Type B pancreatic cell (in vitro differentiated cells): ENCODE results near the gene PLCB3. TPM values are rescaled to one million over a fixed set of nuclear protein-coding genes. Genes with fewer than 3 reads are reported as not detected.

Experiments
- DNase-seq: peaks from one replicate; pipeline ENCODE4 v3.0.0; 2021; ENCODE audit warnings: mixed read lengths; ENCODE audit not compliant: unreplicated experiment; ENCODE audit errors: extremely low spot score
- H3K27ac Mint-ChIP-seq: 2 replicates; pipeline ENCODE4 v1.8.0; 2021; ENCODE audit warnings: mild to moderate bottlenecking, mixed read lengths
- H3K27me3 Mint-ChIP-seq: 2 replicates; pipeline ENCODE4 v1.8.0; 2021; ENCODE audit warnings: mixed read lengths
- H3K36me3 Mint-ChIP-seq: 2 replicates; pipeline ENCODE4 v1.8.0; 2021; ENCODE audit warnings: mixed read lengths
- H3K4me1 Mint-ChIP-seq: one replicate; pipeline ENCODE4 v1.8.0; 2021; ENCODE audit warnings: mixed read lengths; ENCODE audit not compliant: unreplicated experiment
- H3K4me3 Mint-ChIP-seq: 2 replicates; pipeline ENCODE4 v1.8.0; 2021; ENCODE audit warnings: mild to moderate bottlenecking, mixed read lengths
- H3K9me3 Mint-ChIP-seq: 2 replicates; pipeline ENCODE4 v1.8.0; 2021; ENCODE audit warnings: mixed read lengths
- long read RNA-seq: library from polyadenylated mRNA; unstranded; transcript quantifications from one replicate; pipeline ENCODE4 v2.0.0, GENCODE V29; 2020
- total RNA-seq: library from RNA; stranded (reverse); gene quantifications from 2 replicates; pipeline ENCODE4 v1.2.1, GENCODE V29; 2021; ENCODE audit warnings: low replicate concordance
- TF ChIP-seq, protein P1 (sequence below): fragments of 200-600 bp; sonication (generic); conservative IDR thresholded peaks from 2 replicates; pipeline ENCODE4 v1.5.0; 2021; ENCODE audit warnings: antibody characterized with exemption, mild to moderate bottlenecking

PLCB3 gene
- 40.7 and 56.2 TPM in 2 replicates for total RNA-seq
- long read RNA-seq, partial matches to known transcripts: 2 of 2 reads
- long read RNA-seq, other reads (novel, unspliced or antisense): 0 of 2 reads

DNA sequence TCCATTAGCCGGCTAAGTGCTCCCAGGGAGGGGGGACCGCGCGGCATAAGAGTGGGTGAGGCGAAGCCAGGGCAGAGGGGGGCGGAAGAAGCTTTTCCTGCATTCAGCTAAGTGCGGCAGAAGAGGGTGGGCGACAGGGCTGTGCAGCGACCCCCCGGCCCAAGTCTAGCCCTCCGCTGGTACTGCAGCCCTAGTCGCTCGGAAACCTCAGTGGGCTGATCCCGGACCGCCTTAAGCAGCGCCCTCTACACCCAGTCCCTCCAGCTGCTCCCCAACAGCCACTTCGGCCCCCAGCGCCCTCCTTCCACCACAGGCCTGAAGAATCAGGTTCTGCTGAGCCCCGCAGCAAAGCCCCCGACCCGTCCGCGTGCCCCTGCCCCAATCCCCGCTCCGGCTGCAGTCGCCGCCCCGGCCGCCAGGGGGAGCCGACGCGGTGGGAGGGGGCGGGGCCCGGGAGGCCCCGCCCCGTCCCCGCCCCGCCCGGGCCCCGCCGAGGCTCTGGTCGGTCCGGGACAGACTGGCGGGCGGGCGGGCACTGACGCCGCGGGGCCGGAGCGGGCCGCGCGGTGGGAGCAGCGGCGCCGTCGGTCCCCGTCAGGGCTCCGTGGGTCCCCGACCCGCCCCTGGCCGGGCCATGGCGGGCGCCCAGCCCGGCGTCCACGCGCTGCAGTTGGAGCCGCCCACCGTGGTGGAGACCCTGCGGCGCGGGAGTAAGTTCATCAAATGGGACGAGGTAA, at the start of gene PLCB3:
TSS of gene PLCB3 (plus strand) at position 515 of the 737 bp plus-strand sequence. CDS start at position 635, 120 bp downstream.
- no peak for DNase-seq
- TF ChIP-seq, protein P1, sequence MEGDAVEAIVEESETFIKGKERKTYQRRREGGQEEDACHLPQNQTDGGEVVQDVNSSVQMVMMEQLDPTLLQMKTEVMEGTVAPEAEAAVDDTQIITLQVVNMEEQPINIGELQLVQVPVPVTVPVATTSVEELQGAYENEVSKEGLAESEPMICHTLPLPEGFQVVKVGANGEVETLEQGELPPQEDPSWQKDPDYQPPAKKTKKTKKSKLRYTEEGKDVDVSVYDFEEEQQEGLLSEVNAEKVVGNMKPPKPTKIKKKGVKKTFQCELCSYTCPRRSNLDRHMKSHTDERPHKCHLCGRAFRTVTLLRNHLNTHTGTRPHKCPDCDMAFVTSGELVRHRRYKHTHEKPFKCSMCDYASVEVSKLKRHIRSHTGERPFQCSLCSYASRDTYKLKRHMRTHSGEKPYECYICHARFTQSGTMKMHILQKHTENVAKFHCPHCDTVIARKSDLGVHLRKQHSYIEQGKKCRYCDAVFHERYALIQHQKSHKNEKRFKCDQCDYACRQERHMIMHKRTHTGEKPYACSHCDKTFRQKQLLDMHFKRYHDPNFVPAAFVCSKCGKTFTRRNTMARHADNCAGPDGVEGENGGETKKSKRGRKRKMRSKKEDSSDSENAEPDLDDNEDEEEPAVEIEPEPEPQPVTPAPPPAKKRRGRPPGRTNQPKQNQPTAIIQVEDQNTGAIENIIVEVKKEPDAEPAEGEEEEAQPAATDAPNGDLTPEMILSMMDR: peak; percentile 89
- no peaks in the 10 kb centered on the region for H3K36me3 Mint-ChIP-seq
- H3K9me3 Mint-ChIP-seq: no peaks in the 10 kb centered on the region
- peaks cover 21% of the 10 kb centered on the region for H3K4me1 Mint-ChIP-seq
- peak within 1 kb of the TSS; percentile 56 for H3K27ac Mint-ChIP-seq
- peak within 1 kb of the TSS; percentile 92 for H3K4me3 Mint-ChIP-seq
- no peaks in the 10 kb centered on the region for H3K27me3 Mint-ChIP-seq

GRCh38 chr11:64201543-64201942, 49.8 kb upstream of the PLCB3 start:
- H3K27me3 Mint-ChIP-seq: no peaks in the 10 kb centered on the region
- H3K9me3 Mint-ChIP-seq: no peaks in the 10 kb centered on the region
- TF ChIP-seq, protein P1: no peak
- no peak for DNase-seq
- peaks cover 31% of the 10 kb centered on the region for H3K36me3 Mint-ChIP-seq
- H3K27ac Mint-ChIP-seq: no peak overlapping the region
- peaks cover 10% of the 10 kb centered on the region for H3K4me1 Mint-ChIP-seq
- H3K4me3 Mint-ChIP-seq: no peak overlapping the region

DNA sequence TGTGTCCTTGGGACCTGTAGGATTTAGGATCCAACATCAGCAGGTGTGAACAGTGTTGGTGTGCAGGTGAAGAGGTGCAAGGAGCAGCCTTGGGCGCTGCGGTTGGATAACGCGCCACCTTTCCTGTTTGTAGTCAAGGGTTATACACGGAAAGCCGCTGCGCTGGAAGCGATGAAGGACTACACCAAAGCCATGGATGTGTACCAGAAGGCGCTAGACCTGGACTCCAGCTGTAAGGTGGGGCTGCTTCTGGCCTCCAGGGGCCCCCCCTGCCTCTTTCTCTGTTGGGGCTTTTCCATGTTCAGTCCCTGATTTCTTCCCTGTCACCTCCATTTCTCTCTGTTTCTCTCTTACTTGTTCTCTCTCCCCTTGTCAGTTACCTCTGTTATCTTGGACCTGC, 48.3 kb upstream of the PLCB3 start:
- Mint-ChIP-seq H3K27ac (no peak overlapping the region), H3K9me3 (no peaks in the 10 kb centered on the region), H3K4me1 (peaks cover 10% of the 10 kb centered on the region), H3K36me3 (peaks cover 24% of the 10 kb centered on the region), H3K4me3 (no peak overlapping the region), H3K27me3 (no peaks in the 10 kb centered on the region)
- DNase-seq: no peak
- TF ChIP-seq, protein P1: no peak

DNA sequence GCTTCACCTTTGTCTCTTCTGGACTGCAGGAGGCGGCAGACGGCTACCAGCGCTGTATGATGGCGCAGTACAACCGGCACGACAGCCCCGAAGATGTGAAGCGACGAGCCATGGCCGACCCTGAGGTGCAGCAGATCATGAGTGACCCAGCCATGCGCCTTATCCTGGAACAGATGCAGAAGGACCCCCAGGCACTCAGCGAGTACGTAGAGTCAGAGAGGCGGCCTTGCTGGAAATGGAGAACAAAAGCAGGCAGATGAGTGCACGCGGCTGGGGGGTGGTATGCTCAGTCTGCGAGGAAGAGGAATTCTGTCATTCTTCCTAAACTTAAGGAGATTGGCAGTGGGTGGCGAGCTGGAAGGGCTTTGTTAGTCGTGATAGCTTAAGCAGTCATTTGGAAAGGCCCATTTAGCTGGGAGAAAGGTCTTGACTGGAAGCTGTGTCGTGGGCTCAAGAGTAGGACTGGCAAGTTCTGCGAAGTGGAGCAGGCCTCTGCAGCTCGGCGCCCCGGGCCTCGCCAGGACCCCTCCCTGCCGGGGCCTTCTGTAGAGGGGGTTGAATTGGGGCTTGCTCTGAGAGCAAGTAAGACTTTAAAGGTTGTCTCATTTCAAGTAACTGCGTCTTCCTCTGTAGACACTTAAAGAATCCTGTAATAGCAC, 47.8 kb upstream of the PLCB3 start:
- TF ChIP-seq, protein P1: no peak
- H3K4me3 Mint-ChIP-seq: no peak overlapping the region
- H3K27ac Mint-ChIP-seq: peak overlapping the region; percentile 44

GRCh38 chr11:64204080-64204440, 47.3 kb upstream of the PLCB3 start:
- DNase-seq: no peak
- TF ChIP-seq, protein P1: no peak
- H3K27ac Mint-ChIP-seq: peak overlapping the region; percentile 44
- no peaks in the 10 kb centered on the region for H3K27me3 Mint-ChIP-seq
- H3K36me3 Mint-ChIP-seq: peaks cover 24% of the 10 kb centered on the region
- peaks cover 10% of the 10 kb centered on the region for H3K4me1 Mint-ChIP-seq
- no peak overlapping the region for H3K4me3 Mint-ChIP-seq
- no peaks in the 10 kb centered on the region for H3K9me3 Mint-ChIP-seq

More for the DNA sequence above, 47.8 kb upstream of the PLCB3 start:
- no peak for DNase-seq
- Mint-ChIP-seq H3K27me3 (no peaks in the 10 kb centered on the region), H3K9me3 (no peaks in the 10 kb centered on the region), H3K4me1 (peaks cover 10% of the 10 kb centered on the region), H3K36me3 (peaks cover 24% of the 10 kb centered on the region)
